Liver (tissue), 3 donors: ENCODE results near the gene STX17.

ENCODE experiments used
- CTCF ChIP-seq: fragments of 150-350 bp; IDR thresholded peaks from 2 replicates; pipeline ENCODE4 v1.5.1; 2017; ENCODE audit warnings: improper control_type of control experiment, low read depth, low read length; ENCODE audit not compliant: missing input control
- GABPA ChIP-seq, 2 donors: IDR thresholded peaks in 1 of 2; conservative IDR thresholded peaks in 1 of 2; 2 replicates each; pipeline ENCODE4 v1.6.1; 2016; ENCODE audit warnings: antibody characterized with exemption in 2 of 2, mild to moderate bottlenecking in 1 of 2, moderate library complexity in 1 of 2
- HNF4A ChIP-seq, 2 donors: conservative IDR thresholded peaks; 2 replicates each; pipeline ENCODE4 v1.6.1; 2016; ENCODE audit warnings: antibody characterized with exemption in 2 of 2, mild to moderate bottlenecking in 2 of 2
- RAD21 ChIP-seq, 2 donors: IDR thresholded peaks; 2 replicates each; pipeline ENCODE4 v1.6.1; 2016; ENCODE audit warnings: antibody characterized with exemption in 2 of 2, mild to moderate bottlenecking in 2 of 2
- RXRA ChIP-seq, 2 donors: IDR thresholded peaks; 2 replicates each; pipeline ENCODE4 v1.6.1; 2017 to 2018; ENCODE audit warnings: antibody characterized with exemption in 2 of 2, mild to moderate bottlenecking in 1 of 2
- SP1 ChIP-seq: IDR thresholded peaks from 2 replicates; pipeline ENCODE4 v1.6.1; 2018; ENCODE audit warnings: antibody characterized with exemption, mild to moderate bottlenecking
- TAF1 ChIP-seq: conservative IDR thresholded peaks from 2 replicates; pipeline ENCODE4 v1.6.1; 2016; ENCODE audit warnings: antibody characterized with exemption, mild to moderate bottlenecking
- ZBTB33 ChIP-seq: IDR thresholded peaks from 2 replicates; pipeline ENCODE4 v1.6.1; 2016; ENCODE audit warnings: antibody characterized with exemption
- donor health status: healthy.
- donor health status: healthy.

GRCh38 chr9:99998266-99998665, 91.8 kb downstream of the STX17 start:
- TF ChIP-seq CTCF (no peak), HNF4A (conservative IDR thresholded peaks at IDR 0.05) (no peak), TAF1 (no peak), RAD21 (IDR thresholded peaks at IDR 0.05) (no peak), GABPA (IDR thresholded peaks at IDR 0.05 in 1 of 2, conservative IDR thresholded peaks at IDR 0.05 in 1 of 2) (no peak), ZBTB33 (no peak), RXRA (IDR thresholded peaks at IDR 0.05) (no peak), SP1 (no peak)
